HG03175 (cell line): Measurements from ENCODE around the gene TBC1D17.

ENCODE experiments used
- ATAC-seq: cut with Tn5 transposase; IDR thresholded peaks from one replicate; pipeline ENCODE4 v1.9.1; 2021; ENCODE audit warnings: mild to moderate bottlenecking, moderate library complexity; ENCODE audit not compliant: unreplicated experiment

The TBC1D17 gene

DNA sequence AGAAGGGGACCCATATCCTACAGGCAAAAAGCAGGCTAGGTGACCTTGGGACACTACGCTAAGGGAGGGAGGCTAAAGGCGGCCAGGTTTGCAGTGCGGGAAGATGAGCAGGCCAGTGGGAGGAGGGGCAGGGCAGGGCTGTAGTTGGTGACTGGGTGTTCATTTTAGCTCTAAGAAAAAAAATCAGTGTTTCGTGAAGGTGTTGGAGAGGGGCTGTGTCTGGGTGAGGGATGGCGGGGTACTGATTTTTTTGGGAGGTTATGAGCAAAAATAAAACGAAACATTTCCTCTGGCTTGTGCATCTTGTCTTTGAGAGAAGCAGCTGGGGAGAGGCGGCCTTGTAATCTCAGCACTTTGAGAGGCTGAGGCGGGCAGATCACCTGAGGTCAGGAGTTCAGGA lies 56.1 kb downstream of the TBC1D17 start:
- no peak for ATAC-seq

DNA sequence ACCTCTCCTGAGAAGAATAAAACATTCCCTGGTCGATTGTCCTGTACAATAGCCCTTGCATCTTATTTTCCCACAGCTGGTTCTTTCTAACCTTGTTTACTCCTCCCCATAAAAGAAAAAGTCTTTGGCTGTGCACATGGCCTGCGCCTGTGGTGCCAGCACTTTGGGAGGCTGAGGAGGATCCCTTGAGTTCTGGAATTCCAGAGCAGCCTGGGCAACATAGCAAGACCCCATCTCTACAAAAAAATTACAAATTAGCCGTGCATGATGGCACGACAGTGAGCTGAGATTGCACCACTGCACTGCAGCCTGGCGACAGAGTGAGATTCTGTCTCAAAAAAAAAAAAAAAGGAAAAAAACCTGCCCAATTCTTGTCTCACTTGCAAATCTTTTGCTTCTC lies 59.0 kb downstream of the TBC1D17 start:
- ATAC-seq, result no peak

DNA sequence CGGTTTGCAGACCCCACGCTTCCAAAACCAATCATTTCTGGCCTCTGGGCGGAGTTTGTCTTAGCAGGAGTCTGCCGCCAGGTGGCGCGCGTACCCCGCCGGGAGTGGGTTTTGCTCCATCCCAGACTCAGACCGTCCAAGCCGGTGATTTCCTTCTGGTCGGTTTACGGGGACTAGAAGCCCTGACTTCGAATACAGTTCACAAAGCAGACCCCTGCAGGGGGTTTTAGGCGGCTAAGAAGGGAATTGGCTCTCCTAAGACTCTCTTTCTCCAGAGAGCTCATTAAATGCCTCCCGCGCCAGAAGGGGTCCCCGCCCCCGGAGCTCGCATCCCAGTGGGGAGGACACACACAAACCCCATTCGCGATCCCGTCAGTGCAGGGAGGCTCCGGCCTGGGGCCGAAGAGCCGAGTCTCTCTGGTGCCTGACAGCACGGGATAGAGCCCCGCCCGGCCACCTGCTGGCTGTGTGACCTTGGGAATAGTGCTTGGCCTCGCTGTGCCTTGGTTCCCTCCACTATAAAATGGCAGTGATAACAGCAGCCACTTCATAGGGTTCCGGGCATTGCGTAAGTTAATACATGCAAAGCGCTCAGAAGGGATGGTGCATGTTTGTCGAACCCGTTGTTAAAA lies 60.4 kb downstream of the TBC1D17 start:
- no peak for ATAC-seq
